Pulmonary artery endothelial cell (primary cell): ENCODE data around the gene RNF224. TPM values are rescaled to one million over a fixed set of nuclear protein-coding genes. Genes with fewer than 3 reads are reported as not detected.
"Not testable (repeated sequence)": the region's sequence is repeated elsewhere in the genome, so short reads cannot be mapped to it uniquely, and the experiment has no call there.

ENCODE experiments used
- DNase-seq: peaks from one replicate; pipeline ENCODE4 v3.0.0-alpha.2; 2011; ENCODE audit warnings: low read depth, low spot score
- total RNA-seq: library from RNA; depleted of rRNA; stranded (reverse); fragments of >200 nt; gene quantifications from 2 replicates; pipeline ENCODE4 v1.2.3, GENCODE V29; 2014

The RNF224 gene
- total RNA-seq, 1 donor from 2014 or later: 0.07 TPM

GRCh38 chr9:137252555-137253506, 25.5 kb downstream of the RNF224 start:
- no peak for DNase-seq

- no peak for DNase-seq
These were observed 26.7 kb downstream of the RNF224 start for GRCh38 chr9:137253717-137254623.

- DNase-seq: no peak
These were observed 27.5 kb downstream of the RNF224 start, which contains the start of gene NELFB for GRCh38 chr9:137254624-137255447. Gene NELFB (plus strand): TSS chr9:137255327.

- DNase-seq: no peak
These were observed 28.3 kb downstream of the RNF224 start for GRCh38 chr9:137255448-137256114.

GRCh38 chr9:137256362-137256761, 29.1 kb downstream of the RNF224 start:
- no peak for DNase-seq

- no peak for DNase-seq
These were observed 29.6 kb downstream of the RNF224 start for GRCh38 chr9:137256856-137257255.

- not testable (repeated sequence) for DNase-seq
These were observed 35.0 kb downstream of the RNF224 start for GRCh38 chr9:137262173-137262908.

GRCh38 chr9:137262909-137263285, 35.6 kb downstream of the RNF224 start:
- DNase-seq: no peak

- DNase-seq: no peak
These were observed 36.2 kb downstream of the RNF224 start for GRCh38 chr9:137263506-137263905.

- no peak for DNase-seq
These were observed 36.8 kb downstream of the RNF224 start for GRCh38 chr9:137264067-137264466.

GRCh38 chr9:137265496-137266161, 38.3 kb downstream of the RNF224 start:
- no peak for DNase-seq

- no peak for DNase-seq
These were observed 38.8 kb downstream of the RNF224 start for GRCh38 chr9:137266162-137266527.

- DNase-seq: no peak
These were observed 39.5 kb downstream of the RNF224 start for GRCh38 chr9:137266585-137267453.

- DNase-seq: no peak
These were observed 40.6 kb downstream of the RNF224 start for GRCh38 chr9:137267933-137268355.

- no peak for DNase-seq
These were observed 41.4 kb downstream of the RNF224 start for GRCh38 chr9:137268538-137269201.

- no peak for DNase-seq
These were observed 42.0 kb downstream of the RNF224 start for GRCh38 chr9:137269231-137269772.

GRCh38 chr9:137270929-137271695, 43.8 kb downstream of the RNF224 start:
- no peak for DNase-seq
